Prostate gland (tissue), 2 donors: Measurements from ENCODE around the gene RAD21L1. TPM values are rescaled to one million over a fixed set of nuclear protein-coding genes. Genes with fewer than 3 reads are reported as not detected.

Source experiments
- DNase-seq: peaks from one replicate; pipeline ENCODE4 v3.0.0-alpha.2; 2019; ENCODE audit warnings: low spot score
- H3K27ac ChIP-seq, 2 donors: fragments of 200-600 bp; sonication (generic); 2 replicates each; pipeline ENCODE4 v1.5.1; 2017 to 2019
- H3K27me3 ChIP-seq: fragments of 200-600 bp; sonication (generic); replicated peaks from 2 replicates; pipeline ENCODE4 v1.5.1; 2019; ENCODE audit not compliant: insufficient read depth
- H3K36me3 ChIP-seq, 2 donors: fragments of 200-600 bp; sonication (generic); 1 replicate in 1 of 2; 2 replicates in 1 of 2; pipeline versions ENCODE4 v1.5.1 to v1.8.1; 2017 to 2019
- H3K4me1 ChIP-seq: fragments of 200-600 bp; sonication (generic); replicated peaks from 2 replicates; pipeline ENCODE4 v1.5.1; 2019
- H3K4me3 ChIP-seq, 2 donors: fragments of 200-600 bp; sonication (generic); 2 replicates each; pipeline ENCODE4 v1.5.1; 2017 to 2019
- H3K9me3 ChIP-seq: fragments of 200-600 bp; sonication (generic); 2 replicates; pipeline ENCODE4 v1.5.1; 2017
- CTCF ChIP-seq, 4 experiments: fragments of 200-600 bp in 2 of 4; fragments of 450-650 bp in 2 of 4; sonication (generic) in 2 of 4; IDR thresholded peaks; 1 replicate in 3 of 4; 2 replicates in 1 of 4; pipeline ENCODE4 v1.5.1; 2016 to 2019; ENCODE audit warnings: antibody characterized with exemption in 4 of 4, mild to moderate bottlenecking in 2 of 4, moderate library complexity in 2 of 4
- POLR2A ChIP-seq: fragments of 450-650 bp; IDR thresholded peaks from one replicate; pipeline ENCODE4 v1.6.1; 2016; ENCODE audit warnings: antibody characterized with exemption, mild to moderate bottlenecking
- POLR2AphosphoS5 ChIP-seq: sonication (generic); formaldehyde crosslinking; IDR thresholded peaks from one replicate; pipeline ENCODE4 v1.6.1; 2017; ENCODE audit warnings: antibody characterized with exemption
- WGBS: methylation state at CpG from one replicate; pipeline ENCODE4 v1.1.5; 2018; 5-methylcytosine and 5-hydroxymethylcytosine counted together
- intact Hi-C: fragments of 100-400 bp; cut with DNase I; formaldehyde crosslinking; loops from one replicate; pipeline ENCODE4 v1.14.2; 2022
- total RNA-seq, 2 donors: library from RNA; depleted of rRNA; stranded (reverse); fragments of >200 nt; gene quantifications; one replicate each; pipeline ENCODE4 v1.1.0, GENCODE V29; 2016

Gene RAD21L1
- total RNA-seq, 2 donors from 2014 or later: 3.0 TPM; not detected in 1

- WGBS: 83% methylated on average over 6 of the region's 6 CpGs
Observed at GRCh38 chr20:1293641-1294379, 68.0 kb downstream of the RAD21L1 start.

GRCh38 chr20:1294497-1294896 is 68.7 kb downstream of the RAD21L1 start:
- H3K9me3 ChIP-seq: no peaks in the 10 kb centered on the region
- intact Hi-C loops: no loop called here
- DNase-seq: no peak
- TF ChIP-seq CTCF (IDR thresholded peaks at IDR 0.05): no peak
- TF ChIP-seq POLR2A: no peak
- no peak for TF ChIP-seq POLR2AphosphoS5
- H3K27me3 ChIP-seq: no peaks in the 10 kb centered on the region
- no peak overlapping the region for H3K27ac ChIP-seq
- no peak overlapping the region for H3K4me3 ChIP-seq
- WGBS: 97% methylated on average over 4 of the region's 8 CpGs
- no peaks in the 10 kb centered on the region for H3K36me3 ChIP-seq
- no peaks in the 10 kb centered on the region for H3K4me1 ChIP-seq

More at GRCh38 chr20:1293641-1294379, 68.0 kb downstream of the RAD21L1 start:
- DNase-seq: no peak
- no peaks in the 10 kb centered on the region for H3K9me3 ChIP-seq
- H3K27me3 ChIP-seq: no peaks in the 10 kb centered on the region
- H3K36me3 ChIP-seq: no peaks in the 10 kb centered on the region
- intact Hi-C loops: no loop called here
- no peaks in the 10 kb centered on the region for H3K4me1 ChIP-seq
- no peak overlapping the region for H3K4me3 ChIP-seq
- no peak overlapping the region for H3K27ac ChIP-seq
- no peak for TF ChIP-seq POLR2AphosphoS5
- TF ChIP-seq CTCF (IDR thresholded peaks at IDR 0.05): no peak
- TF ChIP-seq POLR2A: no peak

GRCh38 chr20:1295276-1295930 is 69.6 kb downstream of the RAD21L1 start:
- WGBS: 94% methylated on average over 20 of the region's 20 CpGs
- no peak overlapping the region for H3K4me3 ChIP-seq
- no peaks in the 10 kb centered on the region for H3K36me3 ChIP-seq
- H3K27me3 ChIP-seq: no peaks in the 10 kb centered on the region
- no peak overlapping the region for H3K27ac ChIP-seq
- intact Hi-C loops: no loop called here
- no peak for DNase-seq
- H3K4me1 ChIP-seq: no peaks in the 10 kb centered on the region
- no peaks in the 10 kb centered on the region for H3K9me3 ChIP-seq
- TF ChIP-seq POLR2A (no peak), CTCF (IDR thresholded peaks at IDR 0.05) (no peak), POLR2AphosphoS5 (no peak)

GRCh38 chr20:1296117-1296610 is 70.3 kb downstream of the RAD21L1 start:
- no peak for DNase-seq
- intact Hi-C loops: no loop called here
- no peaks in the 10 kb centered on the region for H3K4me1 ChIP-seq
- H3K27ac ChIP-seq: no peak overlapping the region
- no peak for TF ChIP-seq CTCF (IDR thresholded peaks at IDR 0.05)
- no peak for TF ChIP-seq POLR2A
- TF ChIP-seq POLR2AphosphoS5: no peak
- H3K4me3 ChIP-seq: no peak overlapping the region
- no peaks in the 10 kb centered on the region for H3K9me3 ChIP-seq
- H3K27me3 ChIP-seq: no peaks in the 10 kb centered on the region
- no peaks in the 10 kb centered on the region for H3K36me3 ChIP-seq
- WGBS: 94% methylated on average over 20 of the region's 20 CpGs
